PC-3 (cell line): ENCODE results near the gene SLC25A12. TPM values are rescaled to one million over a fixed set of nuclear protein-coding genes. Genes with fewer than 3 reads are reported as not detected.
"Not testable (repeated sequence)": the region's sequence is repeated elsewhere in the genome, so short reads cannot be mapped to it uniquely, and the experiment has no call there.

ENCODE experiments used
- ATAC-seq: fragments of 200-7000 bp; cut with Tn5 transposase; 2 replicates; pipeline ENCODE4 v1.9.1; 2020; ENCODE audit warnings: mild to moderate bottlenecking, moderate library complexity
- BruUV-seq: library from RNA; stranded (reverse); fragments of 400-500 nt; replicated peaks from 2 replicates; lab custom pipeline; 2021; lab: Mats Ljungman, UMichigan
- CTCF ChIA-PET: fragments of 300-600 bp; sonication (Branson Sonifier 250); formaldehyde crosslinking; loops from one replicate; lab custom pipeline; 2022; ENCODE audit warnings: antibody characterized with exemption; lab: Charles Lee
- POLR2A ChIA-PET: fragments of 300-600 bp; sonication (Branson Sonifier 250); formaldehyde crosslinking; loops from one replicate; lab custom pipeline; 2022; ENCODE audit warnings: antibody characterized with exemption; ENCODE audit not compliant: unreplicated experiment; lab: Charles Lee
- DNase-seq: peaks from one replicate; pipeline ENCODE4 v3.0.0-alpha.2; 2015
- H2AFZ ChIP-seq: fragments of 300-600 bp; sonication (generic); 2 replicates; pipeline ENCODE4 v1.6.0; 2016; ENCODE audit warnings: antibody characterized with exemption, low read length
- H3F3A ChIP-seq: fragments of 300-600 bp; sonication (generic); one replicate; pipeline ENCODE4 v1.6.0; 2017; ENCODE audit warnings: antibody characterized with exemption, low read length, control low read depth, mild to moderate bottlenecking; ENCODE audit not compliant: unreplicated experiment
- H3K27ac ChIP-seq: fragments of 300-600 bp; sonication (generic); 2 replicates; pipeline ENCODE4 v1.5.1; 2016; ENCODE audit warnings: mild to moderate bottlenecking, low read length
- H3K27me3 ChIP-seq: fragments of 300-600 bp; sonication (generic); 2 replicates; pipeline ENCODE4 v1.6.1; 2016; ENCODE audit warnings: low read length, mixed read lengths
- H3K36me3 ChIP-seq: fragments of 300-600 bp; sonication (generic); 2 replicates; pipeline ENCODE4 v1.6.1; 2016; ENCODE audit warnings: low read depth, mixed run types, low read length, mixed read lengths
- H3K4me1 ChIP-seq: fragments of 300-600 bp; sonication (generic); 2 replicates; pipeline ENCODE4 v1.5.1; 2016; ENCODE audit warnings: low read length; ENCODE audit not compliant: insufficient read depth
- H3K4me2 ChIP-seq: fragments of 300-600 bp; sonication (generic); 2 replicates; pipeline ENCODE4 v1.6.0; 2016; ENCODE audit warnings: low read length
- H3K4me3 ChIP-seq: fragments of 300-600 bp; sonication (generic); 2 replicates; pipeline ENCODE4 v1.5.1; 2016; ENCODE audit warnings: mild to moderate bottlenecking, low read length, mixed read lengths
- H3K79me2 ChIP-seq: fragments of 300-600 bp; sonication (generic); 2 replicates; pipeline ENCODE4 v1.6.1; 2017; ENCODE audit warnings: low read length, mixed read lengths
- H3K9ac ChIP-seq: fragments of 300-600 bp; sonication (generic); 2 replicates; pipeline ENCODE4 v1.6.0; 2016; ENCODE audit warnings: mild to moderate bottlenecking, low read length
- H3K9me2 ChIP-seq: fragments of 300-600 bp; sonication (generic); replicated peaks from 2 replicates; pipeline ENCODE4 v1.6.1; 2016; ENCODE audit warnings: mixed run types, low read length, mixed read lengths
- H3K9me3 ChIP-seq: fragments of 300-600 bp; sonication (generic); 2 replicates; pipeline ENCODE4 v1.6.1; 2016; ENCODE audit warnings: low read length, mixed read lengths
- H4K20me1 ChIP-seq: fragments of 300-600 bp; sonication (generic); 2 replicates; pipeline ENCODE4 v1.6.1; 2016; ENCODE audit warnings: low read length, mixed read lengths
- EZH2 ChIP-seq: fragments of 300-600 bp; sonication (generic); IDR thresholded peaks from one replicate; pipeline ENCODE4 v1.6.1; 2017; ENCODE audit warnings: antibody characterized with exemption, mild to moderate bottlenecking, low read length; ENCODE audit not compliant: unreplicated experiment
- EZH2phosphoT487 ChIP-seq: fragments of 300-600 bp; sonication (generic); IDR thresholded peaks from 2 replicates; pipeline ENCODE4 v1.6.1; 2018; ENCODE audit warnings: mild to moderate bottlenecking, antibody characterized with exemption, low read length, borderline replicate concordance
- intact Hi-C: fragments of 100-400 bp; cut with micrococcal nuclease; formaldehyde crosslinking; loops from 2 replicates; pipeline ENCODE4 v1.9.0; 2023
- total RNA-seq: library from RNA; depleted of rRNA; stranded (reverse); fragments of >200 nt; gene quantifications from 2 replicates; pipeline ENCODE4 v1.2.3, GENCODE V29; 2014
- TF ChIP-seq, protein P1 (sequence below): fragments of 300-600 bp; sonication (generic); conservative IDR thresholded peaks from 2 replicates; pipeline ENCODE4 v1.5.1; 2017; ENCODE audit warnings: antibody characterized with exemption, low read depth, mild to moderate bottlenecking, low read length

SLC25A12 gene
- total RNA-seq, 1 experiment from 2014 or later: 18.4 TPM

DNA sequence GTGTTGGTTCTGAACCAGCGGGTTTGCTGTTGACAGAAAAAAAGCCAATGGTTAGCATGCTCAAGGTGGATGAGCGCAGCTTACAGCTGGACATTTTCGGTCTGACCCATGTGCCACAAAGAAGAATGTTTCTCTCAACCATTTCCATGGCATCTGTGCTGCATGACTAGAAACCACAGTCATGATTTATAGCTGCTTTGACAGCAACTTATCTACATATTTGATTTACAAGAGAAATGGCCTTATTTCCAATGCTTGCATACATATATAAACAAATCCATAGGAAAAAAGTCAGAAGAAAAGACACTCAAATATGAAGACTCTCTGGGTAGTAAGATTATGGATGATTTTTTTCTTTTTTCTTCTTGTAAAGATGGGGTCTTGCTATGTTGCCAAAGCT is 108.6 kb downstream of the SLC25A12 start:
- no peaks in the 10 kb centered on the region for H3F3A ChIP-seq
- no peak for ATAC-seq
- POLR2A ChIA-PET: no interaction called here
- intact Hi-C loops: no loop called here
- H3K4me1 ChIP-seq: no peaks in the 10 kb centered on the region
- H3K9me3 ChIP-seq: no peaks in the 10 kb centered on the region
- no peak overlapping the region for H3K4me2 ChIP-seq
- no TSS peak for BruUV-seq
- no peak for DNase-seq
- H4K20me1 ChIP-seq: no peaks in the 10 kb centered on the region
- TF ChIP-seq EZH2phosphoT487 (no peak), EZH2 (no peak)
- TF ChIP-seq, protein P1, sequence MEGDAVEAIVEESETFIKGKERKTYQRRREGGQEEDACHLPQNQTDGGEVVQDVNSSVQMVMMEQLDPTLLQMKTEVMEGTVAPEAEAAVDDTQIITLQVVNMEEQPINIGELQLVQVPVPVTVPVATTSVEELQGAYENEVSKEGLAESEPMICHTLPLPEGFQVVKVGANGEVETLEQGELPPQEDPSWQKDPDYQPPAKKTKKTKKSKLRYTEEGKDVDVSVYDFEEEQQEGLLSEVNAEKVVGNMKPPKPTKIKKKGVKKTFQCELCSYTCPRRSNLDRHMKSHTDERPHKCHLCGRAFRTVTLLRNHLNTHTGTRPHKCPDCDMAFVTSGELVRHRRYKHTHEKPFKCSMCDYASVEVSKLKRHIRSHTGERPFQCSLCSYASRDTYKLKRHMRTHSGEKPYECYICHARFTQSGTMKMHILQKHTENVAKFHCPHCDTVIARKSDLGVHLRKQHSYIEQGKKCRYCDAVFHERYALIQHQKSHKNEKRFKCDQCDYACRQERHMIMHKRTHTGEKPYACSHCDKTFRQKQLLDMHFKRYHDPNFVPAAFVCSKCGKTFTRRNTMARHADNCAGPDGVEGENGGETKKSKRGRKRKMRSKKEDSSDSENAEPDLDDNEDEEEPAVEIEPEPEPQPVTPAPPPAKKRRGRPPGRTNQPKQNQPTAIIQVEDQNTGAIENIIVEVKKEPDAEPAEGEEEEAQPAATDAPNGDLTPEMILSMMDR: no peak
- no peak overlapping the region for H3K4me3 ChIP-seq
- no peaks in the 10 kb centered on the region for H3K27me3 ChIP-seq
- H3K27ac ChIP-seq: no peak overlapping the region
- CTCF ChIA-PET: no interaction called here
- no peaks in the 10 kb centered on the region for H3K9me2 ChIP-seq
- no peak overlapping the region for H3K9ac ChIP-seq
- H3K36me3 ChIP-seq: peaks cover 9% of the 10 kb centered on the region
- H3K79me2 ChIP-seq: no peaks in the 10 kb centered on the region
- no peak overlapping the region for H2AFZ ChIP-seq

DNA sequence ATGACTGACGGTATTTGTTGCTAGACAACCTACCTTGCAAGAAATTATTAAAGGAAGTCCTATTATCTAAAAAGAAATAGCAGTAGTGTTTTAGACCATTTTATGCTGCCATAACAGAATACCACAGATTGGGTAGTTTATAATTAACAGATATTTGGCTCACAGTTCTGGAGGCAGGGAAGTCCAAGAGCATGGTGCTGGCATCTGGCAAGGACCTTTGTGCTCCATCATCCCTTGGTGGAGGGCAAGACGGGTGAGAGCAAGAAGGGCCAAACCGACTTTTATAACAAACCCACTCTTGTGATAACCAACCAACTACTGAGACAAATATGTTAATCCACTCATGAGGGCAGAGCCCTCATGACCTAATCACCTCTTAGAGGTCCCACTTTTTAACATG is 115.5 kb downstream of the SLC25A12 start:
- TF ChIP-seq EZH2phosphoT487: no peak
- TF ChIP-seq, protein P1: no peak
- TF ChIP-seq EZH2: no peak
- Histone ChIP-seq H4K20me1 (no peaks in the 10 kb centered on the region), H3K4me2 (no peak overlapping the region), H3K36me3 (peaks cover 2% of the 10 kb centered on the region), H3K4me1 (no peaks in the 10 kb centered on the region), H3K4me3 (no peak overlapping the region), H3K27ac (no peak overlapping the region), H3K9me3 (no peaks in the 10 kb centered on the region), H3K79me2 (no peaks in the 10 kb centered on the region), H3K27me3 (no peaks in the 10 kb centered on the region), H2AFZ (no peak overlapping the region), H3F3A (no peaks in the 10 kb centered on the region), H3K9me2 (no peaks in the 10 kb centered on the region), H3K9ac (no peak overlapping the region)
- intact Hi-C loops: no loop called here
- ChIA-PET POLR2A (no interaction called here), CTCF (no interaction called here)
- no peak for ATAC-seq
- no peak for DNase-seq
- no TSS peak for BruUV-seq

DNA sequence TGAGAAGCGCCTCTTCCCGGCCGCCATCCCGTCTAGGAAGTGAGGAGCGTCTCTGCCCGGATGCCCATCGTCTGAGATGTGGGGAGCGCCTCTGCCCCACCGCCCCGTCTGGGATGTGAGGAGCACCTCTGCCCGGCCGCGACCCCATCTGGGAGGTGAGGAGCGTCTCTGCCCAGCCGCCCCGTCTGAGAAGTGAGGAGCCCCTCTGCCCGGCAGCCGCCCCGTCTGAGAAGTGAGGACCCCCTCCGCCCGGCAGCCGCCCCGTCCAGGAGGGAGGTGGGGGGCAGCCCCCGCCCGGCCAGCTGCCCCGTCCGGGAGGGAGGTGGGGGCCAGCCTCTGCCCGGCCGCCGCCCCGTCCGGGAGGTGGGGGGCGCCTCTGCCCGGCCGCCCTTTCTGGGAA is 119.5 kb downstream of the SLC25A12 start:
- POLR2A ChIA-PET, ATAC-seq: not testable (repeated sequence)

More for the DNA sequence above, 119.5 kb downstream of the SLC25A12 start:
- CTCF ChIA-PET, H3K4me1 ChIP-seq, H2AFZ ChIP-seq, H3K9me3 ChIP-seq, H3K36me3 ChIP-seq, H3K9ac ChIP-seq, H3K79me2 ChIP-seq, H3K27me3 ChIP-seq, H3K4me2 ChIP-seq, H3F3A ChIP-seq, H3K4me3 ChIP-seq, BruUV-seq, H4K20me1 ChIP-seq, DNase-seq, intact Hi-C loops, H3K27ac ChIP-seq, H3K9me2 ChIP-seq: not testable (repeated sequence)
